B cell (primary cell): ENCODE data around the gene LARGE1. TPM values are rescaled to one million over a fixed set of nuclear protein-coding genes. Genes with fewer than 3 reads are reported as not detected.

ENCODE experiments used
- ATAC-seq: fragments of 200-7000 bp; cut with Tn5 transposase; one replicate; pipeline ENCODE4 v1.10.0; 2021; ENCODE audit warnings: low read depth, mild to moderate bottlenecking, moderate number of reproducible peaks, moderate library complexity
- CTCF ChIA-PET: fragments of 350-600 bp; sonication (Branson Sonifier 250); formaldehyde crosslinking; loops from one replicate; lab custom pipeline; 2021; ENCODE audit warnings: antibody characterized with exemption, inconsistent platforms; lab: Charles Lee
- POLR2A ChIA-PET: fragments of 350-600 bp; sonication (Branson Sonifier 250); formaldehyde crosslinking; loops from one replicate; lab custom pipeline; 2021; ENCODE audit warnings: antibody characterized with exemption; lab: Charles Lee
- DNase-seq: peaks from one replicate; pipeline ENCODE4 v3.0.0; 2013
- H2AFZ ChIP-seq: 2 replicates; pipeline ENCODE4 v1.6.1; 2012; ENCODE audit warnings: mild to moderate bottlenecking, low read depth, low read length; ENCODE audit not compliant: insufficient read depth, poor library complexity, severe bottlenecking
- H3K27ac ChIP-seq, 2 donors: 1 replicate in 1 of 2; 2 replicates in 1 of 2; pipeline ENCODE4 v1.5.1; 2012 to 2013; ENCODE audit warnings: low read length in 2 of 2, mild to moderate bottlenecking in 2 of 2, moderate library complexity in 1 of 2
- H3K27me3 ChIP-seq, 4 experiments: fragments of 200-600 bp in 1 of 4; sonication (generic) in 1 of 4; replicated peaks in 1 of 4; 1 replicate in 2 of 4; 2 replicates in 2 of 4; pipeline versions ENCODE4 v1.6.1 to v1.7.0; 2013 to 2016; ENCODE audit warnings: low read length in 3 of 4, mild to moderate bottlenecking in 2 of 4, mixed read lengths in 1 of 4, moderate library complexity in 1 of 4; ENCODE audit not compliant: insufficient read depth in 4 of 4, control insufficient read depth in 3 of 4; ENCODE audit errors: control extremely low read depth in 1 of 4
- H3K36me3 ChIP-seq, 2 experiments: replicated peaks in 1 of 2; 1 replicate in 1 of 2; 2 replicates in 1 of 2; pipeline versions ENCODE4 v1.6.1 to v1.7.1; 2013; ENCODE audit warnings: low read length in 1 of 2; ENCODE audit not compliant: insufficient read depth in 2 of 2, control insufficient read depth in 1 of 2; ENCODE audit errors: control extremely low read depth in 1 of 2, extremely low read depth in 1 of 2
- H3K4me1 ChIP-seq, 2 donors: fragments of 200-600 bp in 1 of 2; sonication (generic) in 1 of 2; 1 replicate in 1 of 2; 2 replicates in 1 of 2; pipeline versions ENCODE4 v1.5.1 to v1.6.1; 2013 to 2017; ENCODE audit warnings: low read length in 2 of 2; ENCODE audit not compliant: control insufficient read depth in 2 of 2, insufficient read depth in 2 of 2
- H3K4me2 ChIP-seq: replicated peaks from 2 replicates; pipeline ENCODE3; 2012; ENCODE audit warnings: mild to moderate bottlenecking, low read depth, low read length; ENCODE audit not compliant: poor library complexity, severe bottlenecking
- H3K4me3 ChIP-seq, 5 experiments: fragments of 200-600 bp in 1 of 5; sonication (generic) in 1 of 5; 1 replicate in 3 of 5; 2 replicates in 2 of 5; pipeline versions ENCODE4 v1.5.1 to v1.7.0; 2011 to 2016; ENCODE audit warnings: low read length in 4 of 5, mild to moderate bottlenecking in 4 of 5, low read depth in 2 of 5, control low read depth in 1 of 5, moderate library complexity in 1 of 5; ENCODE audit not compliant: insufficient read depth in 1 of 5; ENCODE audit errors: control extremely low read depth in 1 of 5, extremely low read depth in 1 of 5
- H3K79me2 ChIP-seq: fragments of 200-600 bp; sonication (generic); one replicate; pipeline ENCODE4 v1.6.0; 2016; ENCODE audit warnings: low read length; ENCODE audit not compliant: control insufficient read depth, insufficient read depth
- H3K9ac ChIP-seq: fragments of 200-600 bp; sonication (generic); 2 replicates; pipeline ENCODE4 v1.6.1; 2017; ENCODE audit warnings: mild to moderate bottlenecking, low read length, moderate library complexity
- H3K9me3 ChIP-seq, 3 donors: one replicate each; pipeline versions ENCODE4 v1.6.1 to v1.7.1; 2013; ENCODE audit warnings: low read length in 2 of 3; ENCODE audit not compliant: control insufficient read depth in 2 of 3, insufficient read depth in 1 of 3; ENCODE audit errors: control extremely low read depth in 1 of 3
- H4K20me1 ChIP-seq: 2 replicates; pipeline ENCODE4 v1.6.0; 2012; ENCODE audit warnings: mild to moderate bottlenecking, low read length; ENCODE audit not compliant: insufficient read depth, control insufficient read depth, poor library complexity, severe bottlenecking
- H3K27ac Mint-ChIP-seq: one replicate; pipeline ENCODE4 v1.8.0; 2021; ENCODE audit warnings: mixed read lengths
- H3K27me3 Mint-ChIP-seq: one replicate; pipeline ENCODE4 v1.8.0; 2021; ENCODE audit warnings: mixed read lengths
- H3K4me1 Mint-ChIP-seq: one replicate; pipeline ENCODE4 v1.8.0; 2021; ENCODE audit warnings: mixed read lengths
- H3K4me3 Mint-ChIP-seq: one replicate; pipeline ENCODE4 v1.8.0; 2021; ENCODE audit warnings: mixed read lengths
- H3K9me3 Mint-ChIP-seq: one replicate; pipeline ENCODE4 v1.8.0; 2022; ENCODE audit warnings: mixed read lengths; ENCODE audit not compliant: insufficient read depth
- CTCF ChIP-seq: fragments of 200-600 bp; IDR thresholded peaks from one replicate; pipeline ENCODE4 v1.8.0; 2022; ENCODE audit warnings: antibody characterized with exemption, mild to moderate bottlenecking
- EZH2 ChIP-seq: IDR thresholded peaks from 2 replicates; pipeline ENCODE4 v1.6.1; 2012; ENCODE audit warnings: borderline replicate concordance, low read depth, mild to moderate bottlenecking, moderate library complexity, low read length; ENCODE audit not compliant: insufficient read depth, poor library complexity, severe bottlenecking
- whole genome bisulfite sequencing: methylation state at CpG from one replicate; pipeline ENCODE4 v1.1.5; 2013; ENCODE audit warnings: missing lambda C conversion rate; ENCODE audit not compliant: insufficient coverage; 5-methylcytosine and 5-hydroxymethylcytosine counted together
- intact Hi-C: fragments of 100-400 bp; cut with micrococcal nuclease; formaldehyde crosslinking; loops from one replicate; pipeline ENCODE4 v1.10.0; 2022
- polyA plus RNA-seq: library from polyadenylated mRNA; depleted of rRNA; stranded (reverse); fragments of >200 nt; gene quantifications from 2 replicates; pipeline ENCODE4 v1.2.3, GENCODE V29; 2012
- total RNA-seq, 2 donors: library from RNA; stranded (reverse); fragments of 120-200 nt in 1 of 2; gene quantifications; 1 replicate in 1 of 2; 2 replicates in 1 of 2; pipeline versions ENCODE4 v1.2.3 to v1.2.4, GENCODE V29; 2013 to 2022

LARGE1 gene
- total and polyA plus RNA-seq, 2 donors (not counting 1 experiment from before 2014, with no cell fraction given): 20.7 to 82.0 TPM

- Histone ChIP-seq H3K9me3 (no peaks in the 10 kb centered on the region), H3K27ac (no peak overlapping the region), H3K9ac (no peak overlapping the region), H3K79me2 (no peaks in the 10 kb centered on the region), H4K20me1 (no peaks in the 10 kb centered on the region), H3K4me3 (no peak overlapping the region), H3K4me2 (no peak overlapping the region), H3K4me1 (no peaks in the 10 kb centered on the region), H2AFZ (no peak overlapping the region), H3K36me3 (no peaks in the 10 kb centered on the region), H3K27me3 (no peaks in the 10 kb centered on the region)
- POLR2A ChIA-PET: interaction anchor here (0.6 kb wide), 1 partner anchor 266 kb away, joined by 3 read pairs; no protein-coding TSS in a partner anchor
- no peaks in the 10 kb centered on the region for H3K27me3 Mint-ChIP-seq
- 84% methylated on average over 5 of the region's 6 CpGs for WGBS
- H3K4me3 Mint-ChIP-seq: no peak overlapping the region
- intact Hi-C loops: no loop called here
- ATAC-seq: no peak
- H3K4me1 Mint-ChIP-seq: peaks cover 4% of the 10 kb centered on the region
- no peak overlapping the region for H3K27ac Mint-ChIP-seq
- no peaks in the 10 kb centered on the region for H3K9me3 Mint-ChIP-seq
- TF ChIP-seq EZH2 (no peak), CTCF (no peak)
- CTCF ChIA-PET: interaction anchor here (0.6 to 0.7 kb wide), 3 partner anchors 33 to 529 kb away, joined by 3 to 4 read pairs (median 4); no protein-coding TSS in a partner anchor
- no peak for DNase-seq
Observed at GRCh38 chr22:33393432-33393831, 526.8 kb downstream of the LARGE1 start.

- ChIA-PET POLR2A (no interaction called here), CTCF (no interaction called here)
- no peaks in the 10 kb centered on the region for H3K4me1 ChIP-seq
- Mint-ChIP-seq H3K27ac (peak overlapping the region; percentile 42), H3K4me1 (peaks cover 4% of the 10 kb centered on the region), H3K9me3 (no peaks in the 10 kb centered on the region), H3K27me3 (no peaks in the 10 kb centered on the region), H3K4me3 (no peak overlapping the region)
- no peaks in the 10 kb centered on the region for H3K27me3 ChIP-seq
- no peaks in the 10 kb centered on the region for H3K79me2 ChIP-seq
- H3K9me3 ChIP-seq: no peaks in the 10 kb centered on the region
- intact Hi-C loops: no loop called here
- no peaks in the 10 kb centered on the region for H4K20me1 ChIP-seq
- no peaks in the 10 kb centered on the region for H3K36me3 ChIP-seq
- ATAC-seq: no peak
- H2AFZ ChIP-seq: no peak overlapping the region
- DNase-seq: no peak
- no peak overlapping the region for H3K27ac ChIP-seq
- TF ChIP-seq EZH2: no peak
- no peak overlapping the region for H3K4me2 ChIP-seq
- H3K9ac ChIP-seq: no peak overlapping the region
- no peak overlapping the region for H3K4me3 ChIP-seq
Observed at GRCh38 chr22:33391298-33391697, 529.0 kb downstream of the LARGE1 start.
